ENCODE data around the gene DSTN. TPM values are rescaled to one million over a fixed set of nuclear protein-coding genes. Genes with fewer than 3 reads are reported as not detected.

Gene DSTN
- polyA plus RNA-seq (ENCODE audit: insufficient read length in 10 of 10), result 100 to 1,000 TPM; 200 to 336 (median 278) TPM
- long read RNA-seq, donor 1, transcript DSTN-201 (4 exons, 3,617 nt), result major isoform, 122 of 203 reads
- long read RNA-seq, donor 1, partial matches to known transcripts, result 73 of 203 reads
- long read RNA-seq, donor 1, other reads (novel, unspliced or antisense), result 6 of 203 reads
- long read RNA-seq, donor 2, transcript DSTN-201 (4 exons, 3,617 nt), result major isoform, 98 of 263 reads
- long read RNA-seq, donor 2, partial matches to known transcripts, result 88 of 263 reads
- long read RNA-seq, donor 2, other reads (novel, unspliced or antisense), result 77 of 263 reads
- long read RNA-seq, donor 3, partial matches to known transcripts, result 0 of 2 reads
- long read RNA-seq, donor 3, other reads (novel, unspliced or antisense), result 0 of 2 reads
- long read RNA-seq, donor 4, transcript DSTN-201 (4 exons, 3,617 nt), result major isoform, 82 of 283 reads
- long read RNA-seq, donor 4, partial matches to known transcripts, result 193 of 283 reads
- long read RNA-seq, donor 4, other reads (novel, unspliced or antisense), result 5 of 283 reads
- long read RNA-seq, donor 5, transcript DSTN-201 (4 exons, 3,617 nt), result major isoform, 126 of 245 reads
- long read RNA-seq, donor 5, partial matches to known transcripts, result 108 of 245 reads
- long read RNA-seq, donor 5, other reads (novel, unspliced or antisense), result 8 of 245 reads
- long read RNA-seq, donor 6, transcript DSTN-201 (4 exons, 3,617 nt), result major isoform, 113 of 238 reads
- long read RNA-seq, donor 6, partial matches to known transcripts, result 112 of 238 reads
- long read RNA-seq, donor 6, other reads (novel, unspliced or antisense), result 11 of 238 reads
- long read RNA-seq, donor 7, transcript DSTN-201 (4 exons, 3,617 nt), result major isoform, 97 of 134 reads
- long read RNA-seq, donor 7, partial matches to known transcripts, result 27 of 134 reads
- long read RNA-seq, donor 7, other reads (novel, unspliced or antisense), result 7 of 134 reads
- long read RNA-seq, donor 8, transcript DSTN-201 (4 exons, 3,617 nt), result major isoform, 75 of 164 reads
- long read RNA-seq, donor 8, partial matches to known transcripts, result 83 of 164 reads
- long read RNA-seq, donor 8, other reads (novel, unspliced or antisense), result 6 of 164 reads
- long read RNA-seq, donor 9, transcript DSTN-201 (4 exons, 3,617 nt), result major isoform, 10 of 21 reads
- long read RNA-seq, donor 9, partial matches to known transcripts, result 10 of 21 reads
- long read RNA-seq, donor 9, other reads (novel, unspliced or antisense), result 0 of 21 reads

- DNase-seq, result peak; percentile 94 to 97 (median 96)
Measured at GRCh38 chr20:17569616-17570346, at the start of gene DSTN. Gene DSTN, plus strand, starts transcription at chr20:17570075. Its CDS starts 134 bp downstream, at chr20:17570209.

GRCh38 chr20:17520583-17520982, 49.3 kb upstream of the DSTN start:
- DNase-seq, result peak in 1 of 3 donors; percentile 31

GRCh38 chr20:17522528-17522927, 47.3 kb upstream of the DSTN start:
- DNase-seq, result no peak

- no peak for DNase-seq
Measured at GRCh38 chr20:17523326-17523725, 46.5 kb upstream of the DSTN start.

GRCh38 chr20:17524560-17524959, 45.3 kb upstream of the DSTN start:
- no peak for DNase-seq

- DNase-seq, result no peak
Measured at GRCh38 chr20:17525132-17525531, 44.7 kb upstream of the DSTN start.

- DNase-seq, result no peak
Measured at GRCh38 chr20:17525650-17526049, 44.2 kb upstream of the DSTN start.

- no peak for DNase-seq
Measured at GRCh38 chr20:17529586-17529985, 40.3 kb upstream of the DSTN start.

- DNase-seq, result peak in 1 of 3 donors; percentile 18
Measured at GRCh38 chr20:17530153-17530552, 39.7 kb upstream of the DSTN start.

GRCh38 chr20:17530716-17531664, 38.9 kb upstream of the DSTN start, which contains the start of gene BFSP1:
Gene BFSP1, minus strand, starts transcription at chr20:17531379. Its CDS starts 50 bp downstream, at chr20:17531329.
- DNase-seq, result peak; percentile 48 to 86 (median 68)

GRCh38 chr20:17531665-17532025, 38.2 kb upstream of the DSTN start:
- no peak for DNase-seq

- peak; percentile 38 to 72 (median 44) for DNase-seq
Measured at GRCh38 chr20:17533396-17533795, 36.5 kb upstream of the DSTN start.

GRCh38 chr20:17534077-17534476, 35.8 kb upstream of the DSTN start:
- no peak for DNase-seq

- DNase-seq, result peak; percentile 62 to 89 (median 75)
Measured at GRCh38 chr20:17536944-17537444, 32.9 kb upstream of the DSTN start.

GRCh38 chr20:17537959-17538358, 31.9 kb upstream of the DSTN start:
- DNase-seq, result no peak

- DNase-seq, result no peak
Measured at GRCh38 chr20:17538517-17539170, 31.2 kb upstream of the DSTN start.

- no peak for DNase-seq
Measured at GRCh38 chr20:17541596-17541995, 28.3 kb upstream of the DSTN start.

- DNase-seq, result peak in 1 of 3 donors; percentile 48
Measured at GRCh38 chr20:17541996-17542395, 27.9 kb upstream of the DSTN start.

GRCh38 chr20:17542481-17542880, 27.4 kb upstream of the DSTN start:
- DNase-seq, result no peak
